K562 (cell line): ENCODE data around the gene SLC26A8. TPM values are rescaled to one million over a fixed set of nuclear protein-coding genes. Genes with fewer than 3 reads are reported as not detected.

Experiments
- ATF6 ChIP-seq: sonication (generic); formaldehyde crosslinking; IDR thresholded peaks from 2 replicates; pipeline ENCODE4 v1.4.0; 2020; ENCODE audit warnings: mild to moderate bottlenecking, missing genetic modification reagents
- CEBPG ChIP-seq, 3 experiments: fragments of 200-800 bp in 1 of 3; sonication (Bioruptor generic) in 1 of 3; sonication (generic) in 1 of 3; formaldehyde crosslinking in 1 of 3; IDR thresholded peaks in 2 of 3; conservative IDR thresholded peaks in 1 of 3; 2 replicates each; pipeline versions ENCODE4 v1.6.1 to v1.8.0; 2016 to 2022; ENCODE audit warnings: missing compliant biosample characterization in 2 of 3, missing genetic modification characterization in 2 of 3, mild to moderate bottlenecking in 1 of 3, missing genetic modification reagents in 1 of 3
- HDAC2 ChIP-seq: fragments of 450-650 bp; IDR thresholded peaks from 2 replicates; pipeline ENCODE4 v1.6.1; 2016; ENCODE audit warnings: mild to moderate bottlenecking
- KDM2B ChIP-seq: fragments of 250-450 bp; sonication (Bioruptor Pico); IDR thresholded peaks from 2 replicates; pipeline ENCODE4 v1.8.0; 2021; ENCODE audit warnings: mild to moderate bottlenecking, moderate library complexity
- SAP30 ChIP-seq: fragments of 200-600 bp; sonication (generic); IDR thresholded peaks from 2 replicates; pipeline ENCODE4 v1.6.1; 2012; ENCODE audit warnings: borderline replicate concordance, low read depth, mild to moderate bottlenecking, moderate library complexity, low read length, control low read depth, inconsistent platforms; ENCODE audit not compliant: insufficient read depth, poor library complexity, severe bottlenecking
- ZBTB33 ChIP-seq: sonication (generic); formaldehyde crosslinking; IDR thresholded peaks from 2 replicates; pipeline ENCODE4 v1.8.1; 2023; ENCODE audit warnings: mild to moderate bottlenecking, missing genetic modification reagents
- ZNF318 ChIP-seq, 2 experiments: fragments of 450-650 bp; IDR thresholded peaks; 2 replicates each; pipeline ENCODE4 v1.6.1; 2016; ENCODE audit warnings: mild to moderate bottlenecking in 2 of 2, borderline replicate concordance in 1 of 2, low read depth in 1 of 2, moderate library complexity in 1 of 2
- polyA plus RNA-seq, 8 experiments: library from polyadenylated mRNA; depleted of rRNA in 4 of 8; stranded (reverse) in 5 of 8; unstranded in 3 of 8; fragments of >200 nt; fragmentation: Nextera tagmentation in 2 of 8; fragmentation: Illumina TruSeq in 1 of 8; extraction: Ambion mirVana in 2 of 8; extraction: Trizol in 1 of 8; gene quantifications; 2 replicates each; pipeline versions ENCODE4 v1.2.1 to v1.2.3, GENCODE V29; 2011 to 2014; ENCODE audit warnings: inconsistent platforms in 1 of 8, missing spikeins in 1 of 8
- total RNA-seq, 7 experiments: library from RNA; depleted of rRNA in 6 of 7; stranded (reverse); fragments of >200 nt in 6 of 7; fragmentation: Illumina TruSeq in 2 of 7; extraction: Trizol in 2 of 7; gene quantifications; 2 replicates each; pipeline versions ENCODE4 v1.2.1 to v1.2.3, GENCODE V29; 2011 to 2021; ENCODE audit warnings: low replicate concordance in 1 of 7

SLC26A8 gene
- total and polyA plus RNA-seq, 9 of the 15 experiments (the other 6 are each of a cell fraction or from before 2014, with no cell fraction given), result not detected

- TF ChIP-seq ZNF318 (IDR thresholded peaks at IDR 0.05; ENCODE audit: borderline replicate concordance in 1 of 2, low read depth in 1 of 2) (peak in 1 of 2 experiments; percentile 48; a peak in 1 of 4 replicates), CEBPG (CRISPR knock-in tag; IDR thresholded peaks at IDR 0.05) (no peak), CEBPG (tag; conservative IDR thresholded peaks at IDR 0.05 in 1 of 2, IDR thresholded peaks at IDR 0.05 in 1 of 2) (no peak), ZBTB33 (CRISPR knock-in tag) (no peak), KDM2B (no peak), HDAC2 (peak; percentile 83), SAP30 (no peak), ATF6 (CRISPR knock-in tag) (no peak)
Observed at GRCh38 chr6:36025260-36025931, 955 bp upstream of the SLC26A8 start (continued).
